Pancreas (tissue), 10 donors: Measurements from ENCODE around the gene UBE2L3. TPM values are rescaled to one million over a fixed set of nuclear protein-coding genes. Genes with fewer than 3 reads are reported as not detected.
"Not testable (repeated sequence)": the region's sequence is repeated elsewhere in the genome, so short reads cannot be mapped to it uniquely, and the experiment has no call there.

Experiments
- ATAC-seq, 4 donors: fragments of 200-7000 bp; cut with Tn5 transposase; one replicate each; pipeline versions ENCODE4 v1.8.0 to v1.9.1; 2020; ENCODE audit warnings: mild to moderate bottlenecking in 4 of 4, moderate library complexity in 4 of 4
- DNase-seq, 6 donors: peaks; one replicate each; pipeline ENCODE4 v3.0.0-alpha.2; 2020
- FAIRE-seq: peaks from 2 replicates; lab custom pipeline; 2012; peaks lifted over from hg19 to GRCh38; lab: Jason Lieb, UNC
- H3K27ac ChIP-seq, 4 donors: fragments of 200-600 bp; sonication (generic); 1 replicate in 3 of 4; 2 replicates in 1 of 4; pipeline versions ENCODE4 v1.5.0 to v1.8.0; 2020
- H3K27me3 ChIP-seq, 4 donors: fragments of 200-600 bp; one replicate each; pipeline ENCODE4 v1.8.0; 2021
- H3K36me3 ChIP-seq, 3 donors: fragments of 200-600 bp; sonication (generic) in 1 of 3; one replicate each; pipeline versions ENCODE4 v1.5.0 to v1.8.0; 2020 to 2021
- H3K4me1 ChIP-seq, 3 donors: fragments of 200-600 bp; one replicate each; pipeline ENCODE4 v1.8.0; 2021
- H3K4me3 ChIP-seq, 4 donors: fragments of 200-600 bp; sonication (generic) in 2 of 4; one replicate each; pipeline versions ENCODE4 v1.5.0 to v1.8.0; 2020 to 2021
- H3K9me3 ChIP-seq, 4 donors: fragments of 200-600 bp; one replicate each; pipeline ENCODE4 v1.8.0; 2021
- WGBS, 2 donors: extraction: QIAGEN DNeasy Blood & Tissue Kit; methylation state at CpG; one replicate each; pipeline ENCODE4 v1.1.7; 2013; 5-methylcytosine and 5-hydroxymethylcytosine counted together
- intact Hi-C, 3 donors: fragments of 100-400 bp; cut with DNase I; formaldehyde crosslinking; loops; one replicate each; pipeline versions ENCODE4 v1.11.1 to v1.14.2; 2022
- polyA plus RNA-seq, 2 donors: library from polyadenylated mRNA; stranded (reverse); fragments of 200-250 nt; gene quantifications; one replicate each; pipeline ENCODE4 v1.2.3, GENCODE V29; 2013
- total RNA-seq, 6 donors: library from RNA; stranded (reverse); fragmentation: NEBNext Ultra II Directional in 4 of 6; extraction: Animal tissue kit (Norgen Biotek cat#: 25700) in 4 of 6; gene quantifications; one replicate each; pipeline versions ENCODE4 v1.2.1 to v1.2.4, GENCODE V29; 2021 to 2023
- TF ChIP-seq, protein P1 (sequence below), 4 donors: fragments of 200-600 bp; sonication (generic) in 3 of 4; IDR thresholded peaks; one replicate each; pipeline versions ENCODE4 v1.5.0 to v1.8.0; 2021; ENCODE audit warnings: antibody characterized with exemption in 4 of 4
- donor health status: healthy with polysubstance abuse.
- donor health status: DM: no; HTN: no; CAD: no; lungs with moderate emphysema.
- donor health status: DM: no; HTN: no; CAD: no.
- donor health status: control.
- donor health status: control.
- donor health status: Bipolar disorder and iron deficiency.
- donor health status: DM: yes; HTN: yes; CAD: no.
- donor health status: DM: no; HTN: no; CAD: no.
- donor health status: DM: no; HTN: no; CAD: no.
- donor health status: DM: yes; HTN: yes; CAD: no.

The UBE2L3 gene
- total and polyA plus RNA-seq, 8 donors, result 10.9 to 24.5 (median 16.2) TPM

DNA sequence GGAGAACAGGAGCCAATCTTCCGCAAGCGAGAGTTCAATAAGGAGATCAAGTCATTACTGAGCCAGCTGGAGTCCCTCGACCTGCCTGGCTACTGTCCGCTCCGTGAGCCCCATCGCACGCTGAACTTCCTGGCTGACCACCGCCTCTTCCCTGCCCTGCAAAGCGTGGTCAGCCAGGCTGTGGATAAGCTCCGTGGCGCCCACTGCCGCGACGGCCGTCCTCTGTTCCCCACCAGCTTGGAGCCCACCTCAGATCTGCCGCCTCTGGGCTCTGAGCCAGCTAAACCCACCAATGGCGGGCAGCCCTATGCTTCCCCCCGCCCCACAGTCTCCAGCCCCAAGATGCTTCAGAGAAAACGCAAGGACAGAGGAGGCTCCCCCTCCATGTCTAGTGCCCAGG lies 67.3 kb downstream of the UBE2L3 start:
- TF ChIP-seq, protein P1, sequence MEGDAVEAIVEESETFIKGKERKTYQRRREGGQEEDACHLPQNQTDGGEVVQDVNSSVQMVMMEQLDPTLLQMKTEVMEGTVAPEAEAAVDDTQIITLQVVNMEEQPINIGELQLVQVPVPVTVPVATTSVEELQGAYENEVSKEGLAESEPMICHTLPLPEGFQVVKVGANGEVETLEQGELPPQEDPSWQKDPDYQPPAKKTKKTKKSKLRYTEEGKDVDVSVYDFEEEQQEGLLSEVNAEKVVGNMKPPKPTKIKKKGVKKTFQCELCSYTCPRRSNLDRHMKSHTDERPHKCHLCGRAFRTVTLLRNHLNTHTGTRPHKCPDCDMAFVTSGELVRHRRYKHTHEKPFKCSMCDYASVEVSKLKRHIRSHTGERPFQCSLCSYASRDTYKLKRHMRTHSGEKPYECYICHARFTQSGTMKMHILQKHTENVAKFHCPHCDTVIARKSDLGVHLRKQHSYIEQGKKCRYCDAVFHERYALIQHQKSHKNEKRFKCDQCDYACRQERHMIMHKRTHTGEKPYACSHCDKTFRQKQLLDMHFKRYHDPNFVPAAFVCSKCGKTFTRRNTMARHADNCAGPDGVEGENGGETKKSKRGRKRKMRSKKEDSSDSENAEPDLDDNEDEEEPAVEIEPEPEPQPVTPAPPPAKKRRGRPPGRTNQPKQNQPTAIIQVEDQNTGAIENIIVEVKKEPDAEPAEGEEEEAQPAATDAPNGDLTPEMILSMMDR (IDR thresholded peaks at IDR 0.05), result no peak
- H3K27me3 ChIP-seq, result no peaks in the 10 kb centered on the region
- no peaks in the 10 kb centered on the region for H3K9me3 ChIP-seq
- intact Hi-C loops, result no loop called here
- FAIRE-seq (no peak), DNase-seq (no peak), ATAC-seq (no peak)
- no peak overlapping the region for H3K4me3 ChIP-seq
- H3K36me3 ChIP-seq, result no peaks in the 10 kb centered on the region
- H3K4me1 ChIP-seq, result no peaks in the 10 kb centered on the region
- 84 to 85% methylated on average over 18 to 19 of the region's 19 CpGs for WGBS, 2 donors
- no peak overlapping the region for H3K27ac ChIP-seq

DNA sequence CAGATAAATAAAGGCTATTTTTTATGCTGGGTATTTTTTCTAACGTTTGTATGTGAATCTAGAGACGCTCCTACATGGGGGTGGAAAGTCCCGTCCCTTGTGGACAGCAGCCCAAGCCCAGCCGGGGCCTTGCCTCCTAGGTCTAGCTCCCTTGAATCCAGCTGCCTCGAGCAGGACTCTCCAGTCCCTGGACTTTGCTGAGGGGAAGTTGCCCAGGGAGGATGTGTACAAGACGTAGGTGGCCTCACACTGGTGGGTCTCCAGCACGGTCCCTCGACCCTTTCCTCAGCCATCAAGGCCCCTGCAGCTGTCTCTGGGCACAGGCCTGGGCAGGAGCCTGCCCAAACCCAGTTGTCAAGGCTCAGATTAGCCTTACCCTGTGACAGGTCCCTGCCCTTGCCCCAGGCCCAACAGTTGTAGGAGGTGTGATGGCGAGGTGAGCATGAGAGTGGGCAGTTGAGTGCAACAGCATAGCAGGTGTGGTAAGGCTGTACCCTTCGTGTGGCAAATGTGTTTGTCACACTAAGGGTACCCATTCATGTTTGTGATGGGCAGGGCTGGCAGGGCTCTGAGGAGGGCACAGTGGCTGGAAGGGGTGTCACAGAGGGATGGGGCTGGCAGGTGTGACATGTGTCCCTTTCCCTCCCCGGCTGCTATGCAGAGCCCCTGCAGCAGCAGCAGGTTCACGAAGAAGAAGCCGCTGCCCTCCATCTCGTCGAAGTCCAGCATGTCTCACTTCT lies 68.4 kb downstream of the UBE2L3 start:
- Histone ChIP-seq H3K4me1 (peaks cover 0 to 2% (median 0%) of the 10 kb centered on the region in 3 donors), H3K27ac (no peak overlapping the region), H3K4me3 (no peak overlapping the region), H3K27me3 (no peaks in the 10 kb centered on the region), H3K36me3 (no peaks in the 10 kb centered on the region), H3K9me3 (no peaks in the 10 kb centered on the region)
- intact Hi-C loops, result no loop called here
- WGBS, 2 donors, result 74 to 80% methylated on average over 15 of the region's 15 CpGs
- ATAC-seq (no peak), FAIRE-seq (no peak), DNase-seq (no peak)
- TF ChIP-seq, protein P1 (IDR thresholded peaks at IDR 0.05), result no peak

DNA sequence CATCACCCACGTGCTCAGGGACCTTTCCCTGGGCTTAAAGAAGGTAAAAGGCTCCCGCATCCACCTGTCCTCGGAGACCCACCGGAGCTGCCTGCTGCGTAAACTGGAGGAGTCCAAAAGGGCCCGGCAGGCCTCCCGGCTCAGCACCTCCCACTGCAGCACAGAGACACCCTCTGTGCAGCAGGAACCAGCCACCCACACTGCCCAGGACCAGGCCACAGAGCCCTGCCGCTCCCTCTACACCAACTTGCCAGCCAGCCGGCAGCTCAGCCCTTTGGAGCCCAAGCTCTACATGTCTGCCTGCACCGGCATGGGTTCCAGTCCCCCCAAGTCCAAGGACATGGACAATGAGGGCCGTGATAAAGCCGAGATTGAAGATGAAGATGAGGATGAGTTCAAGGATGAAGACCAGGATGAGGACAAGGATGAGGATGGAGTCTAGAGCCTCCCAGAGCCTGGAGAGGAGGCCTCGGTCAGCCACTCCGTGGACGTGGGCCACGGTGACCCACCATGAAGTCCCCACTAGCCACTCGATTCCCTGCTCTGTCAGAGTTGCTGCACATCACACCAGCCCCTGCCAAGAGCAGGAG lies 69.2 kb downstream of the UBE2L3 start:
- ATAC-seq (no peak), DNase-seq (no peak), FAIRE-seq (no peak)
- Histone ChIP-seq H3K9me3 (no peaks in the 10 kb centered on the region), H3K4me3 (no peak overlapping the region), H3K27me3 (no peaks in the 10 kb centered on the region), H3K4me1 (peaks cover 0 to 7% (median 0%) of the 10 kb centered on the region in 3 donors), H3K36me3 (no peaks in the 10 kb centered on the region), H3K27ac (no peak overlapping the region)
- intact Hi-C loops, result no loop called here
- TF ChIP-seq, protein P1 (IDR thresholded peaks at IDR 0.05), result no peak
- 85 to 91% methylated on average over 17 of the region's 17 CpGs for WGBS, 2 donors

DNA sequence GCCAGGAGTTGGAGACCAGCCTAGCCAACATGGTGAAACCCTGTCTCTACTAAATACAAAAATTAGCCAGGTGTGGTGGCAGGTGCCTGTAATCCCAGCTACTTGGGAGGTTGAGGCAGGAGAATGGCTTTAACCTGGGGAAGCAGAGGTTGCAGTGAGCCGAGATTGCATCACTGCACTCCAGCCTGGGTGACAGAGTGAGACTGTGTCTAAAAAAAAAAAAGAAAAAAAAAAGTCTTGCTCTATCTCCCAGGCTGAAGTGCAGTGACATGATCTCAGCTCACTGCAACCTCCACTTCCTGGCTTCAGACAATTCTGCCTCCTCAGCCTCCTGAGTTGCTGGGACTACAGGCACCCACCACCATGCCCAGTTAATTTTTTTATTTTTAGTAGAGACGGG lies 69.9 kb downstream of the UBE2L3 start:
- H3K4me3 ChIP-seq, DNase-seq, intact Hi-C loops, H3K27me3 ChIP-seq, FAIRE-seq, H3K36me3 ChIP-seq, H3K27ac ChIP-seq, H3K9me3 ChIP-seq, ATAC-seq, H3K4me1 ChIP-seq: not testable (repeated sequence)
- 82 to 86% methylated on average over 2 of the region's 2 CpGs for WGBS, 2 donors

DNA sequence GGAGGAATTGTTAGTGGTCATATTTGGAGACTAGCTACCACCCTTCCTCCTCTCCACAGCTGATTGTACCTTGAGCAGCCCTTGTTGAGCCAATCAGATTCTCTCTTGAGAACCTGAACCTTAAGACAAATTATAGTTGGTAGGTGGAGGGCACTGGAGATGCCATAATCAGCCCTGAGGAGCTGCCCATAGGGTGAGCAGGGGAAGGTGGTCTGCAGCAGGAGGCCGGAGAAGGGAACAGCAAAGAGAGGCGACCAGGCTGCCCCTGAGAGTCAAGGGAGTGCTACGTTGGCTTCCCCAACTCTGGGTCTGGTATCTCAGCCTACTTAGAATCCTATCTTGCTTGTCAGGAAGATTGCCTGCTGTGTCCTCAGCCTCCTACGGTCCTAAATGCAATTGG lies 71.8 kb downstream of the UBE2L3 start:
- Histone ChIP-seq H3K36me3 (no peaks in the 10 kb centered on the region), H3K27ac (no peak overlapping the region), H3K27me3 (no peaks in the 10 kb centered on the region), H3K4me1 (peaks cover 0 to 12% (median 0%) of the 10 kb centered on the region in 3 donors), H3K9me3 (no peaks in the 10 kb centered on the region), H3K4me3 (no peak overlapping the region)
- FAIRE-seq, result no peak
- TF ChIP-seq, protein P1 (IDR thresholded peaks at IDR 0.05), result no peak
- DNase-seq, result no peak
- intact Hi-C loops, result no loop called here
- no peak for ATAC-seq
- WGBS, 2 donors, result 75 to 77% methylated on average over 4 of the region's 4 CpGs
